Measurements from ENCODE around the gene GRP. TPM values are rescaled to one million over a fixed set of nuclear protein-coding genes. Genes with fewer than 3 reads are reported as not detected.

Gene GRP
- total RNA-seq, 1 donor from 2014 or later: not detected

- Mint-ChIP-seq H3K36me3 (ENCODE audit: low read depth) (no peaks in the 10 kb centered on the region), H3K4me3 (no peak overlapping the region), H3K9me3 (no peaks in the 10 kb centered on the region), H3K4me1 (ENCODE audit: low read depth) (no peaks in the 10 kb centered on the region), H3K27me3 (ENCODE audit: insufficient read depth) (peaks cover 16% of the 10 kb centered on the region), H3K27ac (no peak overlapping the region)
- intact Hi-C loops (cut with micrococcal nuclease): no loop called here
- DNase-seq (ENCODE audit: low spot score): no peak
Measured at GRCh38 chr18:59208602-59209125, 11.3 kb upstream of the GRP start.

GRCh38 chr18:59210299-59210698 is 9.7 kb upstream of the GRP start:
- no peaks in the 10 kb centered on the region for H3K9me3 Mint-ChIP-seq
- intact Hi-C loops (cut with micrococcal nuclease): no loop called here
- H3K36me3 Mint-ChIP-seq (ENCODE audit: low read depth): no peaks in the 10 kb centered on the region
- no peaks in the 10 kb centered on the region for H3K4me1 Mint-ChIP-seq (ENCODE audit: low read depth)
- H3K27ac Mint-ChIP-seq: no peak overlapping the region
- DNase-seq (ENCODE audit: low spot score): no peak
- peaks cover 12% of the 10 kb centered on the region for H3K27me3 Mint-ChIP-seq (ENCODE audit: insufficient read depth)
- no peak overlapping the region for H3K4me3 Mint-ChIP-seq

GRCh38 chr18:59211629-59212028 is 8.3 kb upstream of the GRP start:
- Mint-ChIP-seq H3K27ac (no peak overlapping the region), H3K36me3 (ENCODE audit: low read depth) (no peaks in the 10 kb centered on the region), H3K4me1 (ENCODE audit: low read depth) (no peaks in the 10 kb centered on the region), H3K9me3 (no peaks in the 10 kb centered on the region), H3K4me3 (no peak overlapping the region), H3K27me3 (ENCODE audit: insufficient read depth) (peaks cover 17% of the 10 kb centered on the region)
- no peak for DNase-seq (ENCODE audit: low spot score)
- intact Hi-C loops (cut with micrococcal nuclease): no loop called here

DNA sequence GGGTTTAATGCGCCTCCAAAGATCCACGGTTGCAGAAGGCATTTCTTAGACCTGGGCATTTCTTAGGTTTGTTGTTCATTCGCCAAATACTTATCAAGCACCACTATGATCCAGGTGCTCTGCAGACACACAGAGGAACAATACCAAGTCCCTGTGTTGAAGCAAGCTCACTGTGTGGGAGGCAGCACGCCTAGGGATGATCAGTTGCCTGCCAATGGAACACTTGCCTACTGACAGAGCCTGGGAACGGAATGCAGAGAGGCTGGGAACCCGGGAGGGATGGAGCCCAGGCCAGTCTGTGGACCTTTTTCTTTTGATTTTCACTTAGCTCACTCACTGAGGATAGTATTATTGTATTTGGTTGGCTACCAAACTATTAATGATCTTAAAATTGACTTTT is 1.9 kb upstream of the GRP start:
- DNase-seq (ENCODE audit: low spot score): no peak
- H3K9me3 Mint-ChIP-seq: no peaks in the 10 kb centered on the region
- H3K27ac Mint-ChIP-seq: no peak overlapping the region
- H3K4me3 Mint-ChIP-seq: no peak overlapping the region
- intact Hi-C loops (cut with micrococcal nuclease): no loop called here
- no peaks in the 10 kb centered on the region for H3K4me1 Mint-ChIP-seq (ENCODE audit: low read depth)
- no peaks in the 10 kb centered on the region for H3K36me3 Mint-ChIP-seq (ENCODE audit: low read depth)
- H3K27me3 Mint-ChIP-seq (ENCODE audit: insufficient read depth): peaks cover 55% of the 10 kb centered on the region

DNA sequence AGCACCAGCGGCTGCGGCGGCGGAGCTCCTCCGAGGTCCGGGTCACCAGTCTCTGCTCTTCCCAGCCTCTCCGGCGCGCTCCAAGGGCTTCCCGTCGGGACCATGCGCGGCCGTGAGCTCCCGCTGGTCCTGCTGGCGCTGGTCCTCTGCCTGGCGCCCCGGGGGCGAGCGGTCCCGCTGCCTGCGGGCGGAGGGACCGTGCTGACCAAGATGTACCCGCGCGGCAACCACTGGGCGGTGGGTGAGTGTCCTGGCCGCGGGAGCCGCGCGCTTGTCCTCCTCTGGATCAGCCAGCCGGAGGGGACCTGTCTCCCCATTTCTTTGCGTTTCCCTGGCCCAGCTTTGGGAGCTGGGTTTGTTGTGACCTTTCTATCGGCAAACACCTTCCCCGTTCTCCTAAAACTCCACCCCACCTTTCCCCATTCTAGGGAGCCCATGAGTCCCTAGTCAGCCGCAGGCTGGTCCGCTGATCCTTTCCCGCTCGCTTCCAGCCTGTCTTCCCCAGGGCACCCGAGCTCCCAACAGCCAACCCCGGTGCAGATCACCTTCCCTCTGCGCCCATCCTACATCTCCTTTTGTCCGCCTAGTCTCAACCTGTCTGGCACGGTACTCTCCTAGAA is 316 bp downstream of the GRP start:
- Mint-ChIP-seq H3K27ac (no peak overlapping the region), H3K36me3 (ENCODE audit: low read depth) (no peaks in the 10 kb centered on the region), H3K9me3 (no peaks in the 10 kb centered on the region), H3K4me1 (ENCODE audit: low read depth) (no peaks in the 10 kb centered on the region), H3K4me3 (no peak overlapping the region), H3K27me3 (ENCODE audit: insufficient read depth) (peaks cover 64% of the 10 kb centered on the region)
- intact Hi-C loops (cut with micrococcal nuclease): loop anchor here (2.0 to 5.0 kb wide), 2 partner anchors 53 to 138 kb away; partner anchors contain the start of gene RAX
- DNase-seq (ENCODE audit: low spot score): no peak

GRCh38 chr18:59220784-59221765 is 1.1 kb downstream of the GRP start:
- Mint-ChIP-seq H3K4me3 (no peak overlapping the region), H3K4me1 (ENCODE audit: low read depth) (no peaks in the 10 kb centered on the region), H3K27me3 (ENCODE audit: insufficient read depth) (peaks cover 61% of the 10 kb centered on the region), H3K9me3 (no peaks in the 10 kb centered on the region), H3K36me3 (ENCODE audit: low read depth) (no peaks in the 10 kb centered on the region), H3K27ac (no peak overlapping the region)
- intact Hi-C loops (cut with micrococcal nuclease): loop anchor here (2.0 to 5.0 kb wide), 2 partner anchors 52 to 139 kb away; partner anchors contain the start of gene RAX
- no peak for DNase-seq (ENCODE audit: low spot score)

GRCh38 chr18:59222341-59222740 is 2.4 kb downstream of the GRP start:
- Mint-ChIP-seq H3K4me3 (no peak overlapping the region), H3K4me1 (ENCODE audit: low read depth) (no peaks in the 10 kb centered on the region)

DNA sequence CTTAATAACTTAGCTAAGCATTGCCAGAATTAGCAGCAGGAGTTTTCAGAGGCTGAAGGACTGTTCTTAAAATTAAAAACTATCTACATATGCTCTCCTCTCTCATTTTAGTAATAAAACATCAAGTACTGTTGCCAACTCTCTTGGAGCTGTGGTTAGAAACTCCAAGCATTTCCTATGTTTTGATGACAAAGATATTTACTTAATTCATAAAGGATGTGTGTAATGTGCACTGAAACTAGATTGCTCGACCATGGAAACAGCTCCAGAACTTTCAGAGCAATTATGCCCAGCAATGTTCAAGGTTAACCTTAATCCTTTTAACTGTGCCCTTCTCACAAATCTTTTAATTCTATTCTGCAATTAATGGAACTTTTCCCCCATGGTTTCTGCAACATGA is 8.4 kb downstream of the GRP start:
- H3K4me3 Mint-ChIP-seq: no peak overlapping the region
- no peak for DNase-seq (ENCODE audit: low spot score)
- no peaks in the 10 kb centered on the region for H3K4me1 Mint-ChIP-seq (ENCODE audit: low read depth)
- peaks cover 25% of the 10 kb centered on the region for H3K27me3 Mint-ChIP-seq (ENCODE audit: insufficient read depth)
- H3K9me3 Mint-ChIP-seq: no peaks in the 10 kb centered on the region
- no peak overlapping the region for H3K27ac Mint-ChIP-seq
- intact Hi-C loops (cut with micrococcal nuclease): no loop called here
- H3K36me3 Mint-ChIP-seq (ENCODE audit: low read depth): no peaks in the 10 kb centered on the region

More at GRCh38 chr18:59222341-59222740, 2.4 kb downstream of the GRP start:
- peaks cover 63% of the 10 kb centered on the region for H3K27me3 Mint-ChIP-seq (ENCODE audit: insufficient read depth)
- intact Hi-C loops (cut with micrococcal nuclease): loop anchor here (5.0 kb wide), 1 partner anchor 140 kb away; no protein-coding TSS in a partner anchor
- H3K9me3 Mint-ChIP-seq: no peaks in the 10 kb centered on the region
- no peak overlapping the region for H3K27ac Mint-ChIP-seq
- DNase-seq (ENCODE audit: low spot score): no peak
- H3K36me3 Mint-ChIP-seq (ENCODE audit: low read depth): no peaks in the 10 kb centered on the region

DNA sequence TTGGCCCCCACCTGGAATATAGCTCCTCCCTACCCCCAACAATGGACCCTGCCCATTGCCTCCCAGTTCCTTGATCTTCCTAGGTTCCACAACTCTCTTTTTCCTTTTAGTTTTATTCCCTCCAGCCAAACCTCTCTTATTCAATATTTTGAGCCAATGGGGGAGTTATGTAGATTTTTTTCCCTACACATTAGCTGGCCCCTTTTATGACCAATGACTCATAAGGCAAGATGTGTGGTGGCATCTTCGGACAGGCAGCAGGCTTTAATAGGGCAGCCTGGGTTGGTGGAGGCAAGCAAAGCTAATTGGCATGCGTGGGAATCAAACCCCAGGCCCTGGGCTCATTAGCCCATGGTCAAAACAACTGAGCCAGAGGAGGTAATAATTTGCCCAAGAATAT is 9.2 kb downstream of the GRP start:
- no peak for DNase-seq (ENCODE audit: low spot score)
- no peaks in the 10 kb centered on the region for H3K36me3 Mint-ChIP-seq (ENCODE audit: low read depth)
- H3K27ac Mint-ChIP-seq: no peak overlapping the region
- H3K27me3 Mint-ChIP-seq (ENCODE audit: insufficient read depth): peaks cover 19% of the 10 kb centered on the region
- no peaks in the 10 kb centered on the region for H3K4me1 Mint-ChIP-seq (ENCODE audit: low read depth)
- intact Hi-C loops (cut with micrococcal nuclease): no loop called here
- no peaks in the 10 kb centered on the region for H3K9me3 Mint-ChIP-seq
- H3K4me3 Mint-ChIP-seq: no peak overlapping the region

- Mint-ChIP-seq H3K4me3 (no peak overlapping the region), H3K9me3 (no peaks in the 10 kb centered on the region), H3K27me3 (ENCODE audit: insufficient read depth) (peaks cover 19% of the 10 kb centered on the region), H3K4me1 (ENCODE audit: low read depth) (no peaks in the 10 kb centered on the region), H3K36me3 (ENCODE audit: low read depth) (no peaks in the 10 kb centered on the region), H3K27ac (no peak overlapping the region)
- no peak for DNase-seq (ENCODE audit: low spot score)
- intact Hi-C loops (cut with micrococcal nuclease): no loop called here
Measured at GRCh38 chr18:59229701-59230443, 9.9 kb downstream of the GRP start.

DNA sequence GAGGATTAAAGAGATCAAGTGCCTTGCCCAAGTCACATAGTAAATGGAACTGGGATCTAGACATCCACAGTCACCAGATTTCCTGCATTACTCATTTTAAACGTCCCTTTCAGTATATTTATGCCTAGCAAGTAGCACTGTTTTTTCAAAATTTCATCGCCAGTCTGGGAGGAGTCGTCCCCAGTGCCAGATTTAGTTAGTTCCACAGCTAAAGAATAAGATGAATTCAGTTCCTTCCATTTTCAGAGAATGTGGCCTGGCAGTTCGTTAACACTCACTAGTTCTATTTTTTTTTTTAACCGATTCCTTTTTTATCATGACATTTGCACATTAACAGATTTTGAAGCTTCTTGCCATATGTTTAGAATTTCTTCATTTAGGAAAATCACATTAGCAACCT is 11.2 kb downstream of the GRP start:
- DNase-seq (ENCODE audit: low spot score): no peak
- intact Hi-C loops (cut with micrococcal nuclease): no loop called here
- Mint-ChIP-seq H3K4me3 (no peak overlapping the region), H3K36me3 (ENCODE audit: low read depth) (no peaks in the 10 kb centered on the region), H3K9me3 (no peaks in the 10 kb centered on the region), H3K27ac (no peak overlapping the region), H3K4me1 (ENCODE audit: low read depth) (no peaks in the 10 kb centered on the region), H3K27me3 (ENCODE audit: insufficient read depth) (peaks cover 14% of the 10 kb centered on the region)

GRCh38 chr18:59231877-59232276 is 11.9 kb downstream of the GRP start:
- intact Hi-C loops (cut with micrococcal nuclease): no loop called here
- H3K27ac Mint-ChIP-seq: no peak overlapping the region
- no peaks in the 10 kb centered on the region for H3K4me1 Mint-ChIP-seq (ENCODE audit: low read depth)
- H3K36me3 Mint-ChIP-seq (ENCODE audit: low read depth): no peaks in the 10 kb centered on the region
- no peaks in the 10 kb centered on the region for H3K9me3 Mint-ChIP-seq
- H3K27me3 Mint-ChIP-seq (ENCODE audit: insufficient read depth): peaks cover 14% of the 10 kb centered on the region
- H3K4me3 Mint-ChIP-seq: no peak overlapping the region
- no peak for DNase-seq (ENCODE audit: low spot score)
